HepG2 (cell line): Measurements from ENCODE around the gene PRKRIP1. TPM values are rescaled to one million over a fixed set of nuclear protein-coding genes. Genes with fewer than 3 reads are reported as not detected.

Experiments used
- ATRX ChIP-seq: sonication (generic); formaldehyde crosslinking; IDR thresholded peaks from 2 replicates; pipeline ENCODE4 v1.4.0; 2020; ENCODE audit warnings: missing genetic modification reagents, borderline replicate concordance
- ZNF570 ChIP-seq: sonication (generic); formaldehyde crosslinking; IDR thresholded peaks from 2 replicates; pipeline ENCODE4 v1.4.0; 2020; ENCODE audit warnings: mild to moderate bottlenecking, missing genetic modification reagents, borderline replicate concordance
- polyA plus RNA-seq, 8 experiments: library from polyadenylated mRNA; depleted of rRNA in 3 of 8; stranded (reverse) in 7 of 8; unstranded in 1 of 8; fragments of >200 nt; fragmentation: Illumina TruSeq in 4 of 8; extraction: Trizol in 4 of 8; gene quantifications; 2 replicates each; pipeline versions ENCODE4 v1.2.1 to v1.2.3, GENCODE V29; 2011 to 2016; ENCODE audit warnings: low read depth in 4 of 8, missing spikeins in 1 of 8, mixed read lengths in 1 of 8; ENCODE audit not compliant: insufficient read depth in 1 of 8
- total RNA-seq, 5 experiments: library from RNA; depleted of rRNA; stranded (reverse); fragments of >200 nt; fragmentation: Illumina TruSeq; extraction: Trizol; gene quantifications; 2 replicates each; pipeline ENCODE4 v1.2.3, GENCODE V29; 2016; ENCODE audit warnings: low read depth in 1 of 5
- TF ChIP-seq, protein P1 (sequence below): sonication (generic); formaldehyde crosslinking; IDR thresholded peaks from 2 replicates; pipeline ENCODE4 v1.5.1; 2020; ENCODE audit warnings: mild to moderate bottlenecking, missing genetic modification reagents, borderline replicate concordance
- TF ChIP-seq, protein P2 (sequence below): sonication (generic); formaldehyde crosslinking; IDR thresholded peaks from 2 replicates; pipeline ENCODE4 v1.4.0; 2020; ENCODE audit warnings: missing genetic modification reagents; ENCODE audit errors: not compliant biosample characterization

The PRKRIP1 gene
- total and polyA plus RNA-seq, 2 of the 13 experiments (the other 11 are each of a cell fraction or from before 2014, with no cell fraction given) = 13.2 to 16.8 TPM

DNA sequence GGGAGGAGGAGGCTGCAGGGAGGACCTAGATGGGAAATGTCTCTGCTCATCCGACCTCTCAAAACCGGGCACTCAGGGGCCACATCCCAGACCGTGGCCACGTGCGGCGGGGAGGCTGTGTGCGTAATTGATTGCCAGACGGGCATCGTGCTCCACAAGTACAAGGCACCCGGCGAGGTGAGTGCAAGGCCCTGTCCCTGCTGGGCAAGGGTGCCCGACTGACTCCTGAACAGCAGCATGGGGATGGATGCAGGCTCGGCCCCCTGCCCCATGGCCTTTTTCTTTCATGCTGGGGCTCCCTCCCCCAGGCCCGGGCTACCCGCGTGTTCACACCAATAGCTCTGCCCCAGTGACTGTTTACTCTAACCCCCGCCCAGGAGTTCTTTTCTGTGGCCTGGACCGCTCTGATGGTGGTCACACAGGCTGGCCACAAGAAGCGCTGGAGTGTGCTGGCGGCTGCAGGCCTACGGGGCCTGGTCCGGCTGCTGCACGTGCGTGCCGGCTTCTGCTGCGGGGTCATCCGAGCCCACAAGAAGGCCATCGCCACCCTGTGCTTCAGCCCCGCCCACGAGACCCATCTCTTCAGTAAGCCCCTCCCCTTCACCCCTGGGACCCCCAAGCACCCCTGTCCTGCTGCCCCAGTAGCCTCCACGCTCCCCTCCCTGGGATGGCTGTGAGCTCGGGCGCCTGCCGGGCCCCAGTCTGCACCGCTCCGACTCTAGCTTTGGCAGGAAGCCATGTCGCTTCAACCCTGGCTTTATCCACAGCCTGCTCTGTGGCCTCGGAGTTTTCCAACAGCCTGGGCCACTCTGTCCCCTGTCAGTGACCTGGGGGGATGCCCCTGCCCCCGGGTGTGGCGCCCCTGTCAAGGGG is 72.6 kb downstream of the PRKRIP1 start (continued):
- TF ChIP-seq ZNF570 (CRISPR knock-in tag) (no peak), ATRX (CRISPR knock-in tag) (no peak)
- TF ChIP-seq, protein P1, sequence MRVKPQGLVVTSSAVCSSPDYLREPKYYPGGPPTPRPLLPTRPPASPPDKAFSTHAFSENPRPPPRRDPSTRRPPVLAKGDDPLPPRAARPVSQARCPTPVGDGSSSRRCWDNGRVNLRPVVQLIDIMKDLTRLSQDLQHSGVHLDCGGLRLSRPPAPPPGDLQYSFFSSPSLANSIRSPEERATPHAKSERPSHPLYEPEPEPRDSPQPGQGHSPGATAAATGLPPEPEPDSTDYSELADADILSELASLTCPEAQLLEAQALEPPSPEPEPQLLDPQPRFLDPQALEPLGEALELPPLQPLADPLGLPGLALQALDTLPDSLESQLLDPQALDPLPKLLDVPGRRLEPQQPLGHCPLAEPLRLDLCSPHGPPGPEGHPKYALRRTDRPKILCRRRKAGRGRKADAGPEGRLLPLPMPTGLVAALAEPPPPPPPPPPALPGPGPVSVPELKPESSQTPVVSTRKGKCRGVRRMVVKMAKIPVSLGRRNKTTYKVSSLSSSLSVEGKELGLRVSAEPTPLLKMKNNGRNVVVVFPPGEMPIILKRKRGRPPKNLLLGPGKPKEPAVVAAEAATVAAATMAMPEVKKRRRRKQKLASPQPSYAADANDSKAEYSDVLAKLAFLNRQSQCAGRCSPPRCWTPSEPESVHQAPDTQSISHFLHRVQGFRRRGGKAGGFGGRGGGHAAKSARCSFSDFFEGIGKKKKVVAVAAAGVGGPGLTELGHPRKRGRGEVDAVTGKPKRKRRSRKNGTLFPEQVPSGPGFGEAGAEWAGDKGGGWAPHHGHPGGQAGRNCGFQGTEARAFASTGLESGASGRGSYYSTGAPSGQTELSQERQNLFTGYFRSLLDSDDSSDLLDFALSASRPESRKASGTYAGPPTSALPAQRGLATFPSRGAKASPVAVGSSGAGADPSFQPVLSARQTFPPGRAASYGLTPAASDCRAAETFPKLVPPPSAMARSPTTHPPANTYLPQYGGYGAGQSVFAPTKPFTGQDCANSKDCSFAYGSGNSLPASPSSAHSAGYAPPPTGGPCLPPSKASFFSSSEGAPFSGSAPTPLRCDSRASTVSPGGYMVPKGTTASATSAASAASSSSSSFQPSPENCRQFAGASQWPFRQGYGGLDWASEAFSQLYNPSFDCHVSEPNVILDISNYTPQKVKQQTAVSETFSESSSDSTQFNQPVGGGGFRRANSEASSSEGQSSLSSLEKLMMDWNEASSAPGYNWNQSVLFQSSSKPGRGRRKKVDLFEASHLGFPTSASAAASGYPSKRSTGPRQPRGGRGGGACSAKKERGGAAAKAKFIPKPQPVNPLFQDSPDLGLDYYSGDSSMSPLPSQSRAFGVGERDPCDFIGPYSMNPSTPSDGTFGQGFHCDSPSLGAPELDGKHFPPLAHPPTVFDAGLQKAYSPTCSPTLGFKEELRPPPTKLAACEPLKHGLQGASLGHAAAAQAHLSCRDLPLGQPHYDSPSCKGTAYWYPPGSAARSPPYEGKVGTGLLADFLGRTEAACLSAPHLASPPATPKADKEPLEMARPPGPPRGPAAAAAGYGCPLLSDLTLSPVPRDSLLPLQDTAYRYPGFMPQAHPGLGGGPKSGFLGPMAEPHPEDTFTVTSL (CRISPR knock-in tag) = no peak
- TF ChIP-seq, protein P2, sequence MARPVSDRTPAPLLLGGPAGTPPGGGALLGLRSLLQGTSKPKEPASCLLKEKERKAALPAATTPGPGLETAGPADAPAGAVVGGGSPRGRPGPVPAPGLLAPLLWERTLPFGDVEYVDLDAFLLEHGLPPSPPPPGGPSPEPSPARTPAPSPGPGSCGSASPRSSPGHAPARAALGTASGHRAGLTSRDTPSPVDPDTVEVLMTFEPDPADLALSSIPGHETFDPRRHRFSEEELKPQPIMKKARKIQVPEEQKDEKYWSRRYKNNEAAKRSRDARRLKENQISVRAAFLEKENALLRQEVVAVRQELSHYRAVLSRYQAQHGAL (CRISPR knock-in tag) = no peak
